ENCODE data around the gene EYS.

EYS gene

GRCh38 chr6:65707126-65707826 is at the start of gene EYS:
Gene EYS, minus strand, starts transcription at chr6:65707226. Its CDS starts 211,816 bp downstream, at chr6:65495410.
- no peak for DNase-seq (ENCODE audit: low spot score)

DNA sequence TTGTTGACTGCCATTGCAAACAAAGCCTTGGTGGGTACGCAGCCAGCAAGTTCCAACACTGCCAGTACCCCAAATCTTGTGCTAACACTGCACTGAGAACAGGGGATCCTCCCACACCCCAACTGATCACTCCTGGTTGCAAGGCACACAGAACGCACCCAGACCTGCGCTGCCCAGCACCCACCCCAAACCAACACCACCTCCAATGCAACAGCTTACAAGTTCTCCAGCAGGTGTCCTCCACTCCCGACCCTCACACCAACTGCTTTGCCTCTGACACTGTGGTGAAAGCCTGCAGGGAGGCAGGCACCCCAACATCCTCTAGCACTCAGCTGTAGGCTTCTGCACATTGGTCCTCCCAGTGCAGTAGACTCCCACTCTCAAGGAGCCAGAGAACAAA is 39.3 kb upstream of the EYS start:
- no peak for DNase-seq (ENCODE audit: low spot score)

DNA sequence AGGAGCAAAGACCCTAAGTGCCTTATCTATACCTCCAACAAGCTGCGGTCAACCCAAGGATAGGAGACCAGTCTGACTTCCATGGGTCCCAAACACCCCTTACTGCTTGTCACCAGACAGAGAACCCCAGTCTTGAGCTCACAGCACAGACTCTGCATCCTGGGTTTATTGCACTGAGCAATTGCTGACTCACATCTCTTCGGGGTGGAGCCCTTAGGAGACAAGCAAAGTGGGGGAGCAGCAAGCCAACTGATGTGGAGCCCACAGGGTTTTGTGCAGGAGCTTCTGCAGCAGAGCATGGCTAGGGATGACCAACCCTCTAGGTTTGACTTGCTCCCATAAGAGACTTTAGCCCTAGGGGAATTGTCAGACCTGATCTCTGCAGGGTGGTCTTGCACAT is 38.6 kb upstream of the EYS start:
- DNase-seq (ENCODE audit: low spot score), result no peak

DNA sequence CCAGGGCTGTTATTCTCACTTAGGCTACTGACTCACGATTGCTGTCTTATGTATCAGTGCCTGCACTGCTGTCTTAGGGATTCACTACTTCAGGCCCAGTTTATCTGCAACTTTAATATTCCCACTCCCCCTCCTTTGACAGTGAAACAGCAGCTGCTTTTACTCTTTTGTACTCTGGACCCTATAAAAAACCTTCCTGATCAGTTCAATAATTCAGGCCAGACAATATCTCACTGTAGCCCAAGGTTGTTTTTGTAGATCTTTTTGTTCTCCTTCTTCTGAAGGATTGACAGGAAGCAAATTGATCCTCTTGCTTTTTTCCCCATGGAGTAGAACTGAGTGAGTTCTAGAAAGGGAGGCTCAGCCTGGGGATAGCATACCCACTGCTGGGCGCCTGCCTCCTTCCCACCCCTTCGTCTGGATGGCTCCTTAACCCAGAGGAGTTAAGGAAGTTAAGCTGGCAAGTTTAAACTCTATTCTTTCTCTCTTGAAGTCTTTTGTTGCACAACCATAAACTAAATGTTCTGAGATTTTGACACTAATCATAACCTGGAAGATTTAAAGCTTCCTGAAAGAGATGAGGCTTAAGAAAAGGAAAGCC is 22.0 kb upstream of the EYS start:
- no peak for DNase-seq (ENCODE audit: low spot score)

DNA sequence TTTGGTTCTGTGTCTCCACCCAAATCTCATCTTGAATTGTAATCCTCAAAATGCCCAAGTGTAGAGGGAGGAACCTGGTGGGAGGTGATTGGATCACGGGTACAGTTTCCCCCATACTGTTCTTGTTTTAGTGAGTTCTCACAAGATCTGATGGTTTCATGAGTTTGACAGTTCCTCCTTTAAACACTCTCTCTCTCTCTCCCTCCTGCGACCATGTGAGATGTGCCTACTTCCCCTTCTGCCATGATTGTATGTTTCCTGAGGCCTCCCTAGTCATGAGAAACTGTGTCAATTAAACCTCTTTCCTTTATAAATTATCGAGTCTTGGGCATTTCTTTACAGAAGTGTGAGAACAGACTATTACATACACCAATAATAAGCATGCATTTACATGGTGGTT is 12.1 kb upstream of the EYS start:
- no peak for DNase-seq (ENCODE audit: low spot score)

DNA sequence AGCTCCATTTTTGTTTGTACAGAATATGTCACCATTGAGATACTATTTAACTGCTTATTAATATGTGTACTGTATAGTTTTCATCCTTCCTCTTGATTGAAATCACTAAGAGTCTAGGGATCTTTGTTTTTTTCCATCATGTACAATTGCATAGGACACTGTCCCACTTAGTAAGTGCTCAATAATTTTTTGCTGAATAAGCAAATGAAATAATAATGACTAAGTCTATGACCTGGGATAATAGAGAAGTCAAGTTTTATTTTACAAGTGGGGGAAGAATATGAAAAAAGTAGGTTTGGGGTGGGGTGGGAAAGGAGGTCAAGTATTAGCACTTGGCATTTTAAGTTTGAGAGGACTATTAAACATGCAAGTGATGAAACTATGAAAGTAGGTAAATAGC is 4.5 kb upstream of the EYS start:
- DNase-seq (ENCODE audit: low spot score), result no peak

DNA sequence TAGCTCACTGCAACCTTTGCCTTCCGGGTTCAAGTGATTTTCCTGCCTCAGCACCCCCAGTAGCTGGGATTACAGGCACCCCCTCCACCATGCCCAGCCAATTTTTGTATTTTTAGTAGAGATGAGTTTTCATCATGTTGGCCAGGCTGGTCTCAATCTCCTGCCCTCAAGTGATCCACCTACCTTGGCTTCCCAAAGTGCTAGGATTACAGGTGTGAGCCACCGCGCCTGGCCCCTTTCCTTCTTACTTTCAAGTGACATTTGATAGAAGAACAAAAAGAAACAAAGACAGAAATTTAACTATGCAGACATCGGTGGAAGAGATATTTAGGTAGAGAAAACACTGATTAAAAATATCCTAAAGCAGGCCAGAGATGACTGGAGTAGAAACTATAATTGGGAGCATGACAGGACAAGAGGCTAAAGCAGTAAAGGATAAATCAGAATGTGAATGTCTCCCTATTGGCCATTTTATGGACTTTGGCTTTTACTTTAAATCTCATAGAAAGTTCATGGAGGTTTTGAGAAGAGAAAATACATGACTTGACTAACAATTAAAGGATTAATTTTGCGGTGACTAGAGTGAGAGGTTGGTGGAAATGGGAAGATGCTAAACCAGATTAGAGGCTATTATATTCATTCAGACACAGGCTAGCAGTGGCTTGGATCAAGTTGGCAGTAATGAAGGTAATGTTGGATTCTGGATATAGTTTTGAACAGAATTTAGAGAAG is 2.2 kb upstream of the EYS start:
- no peak for DNase-seq (ENCODE audit: low spot score)

DNA sequence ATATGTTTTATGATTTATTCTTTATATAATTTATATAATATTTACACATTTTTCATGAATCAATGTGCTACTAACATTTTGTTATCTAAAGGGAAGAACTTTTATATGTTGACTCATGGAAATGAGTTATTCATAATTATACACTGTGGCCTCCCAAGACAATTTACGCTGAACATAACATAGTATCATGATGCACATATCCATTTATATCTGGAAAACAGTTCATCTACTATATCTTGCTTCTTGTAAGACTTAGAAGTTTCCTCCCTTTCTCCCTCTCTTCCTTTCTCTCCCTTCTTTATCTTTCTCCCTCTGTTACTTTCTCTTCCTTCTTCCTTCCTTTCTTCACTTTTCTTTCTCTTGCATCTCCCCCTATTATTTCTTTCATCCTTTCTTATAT is 1.1 kb upstream of the EYS start:
- no peak for DNase-seq (ENCODE audit: low spot score)

- DNase-seq (ENCODE audit: low spot score), result no peak
Observed at GRCh38 chr6:65706436-65706835, 590 bp downstream of the EYS start.

DNA sequence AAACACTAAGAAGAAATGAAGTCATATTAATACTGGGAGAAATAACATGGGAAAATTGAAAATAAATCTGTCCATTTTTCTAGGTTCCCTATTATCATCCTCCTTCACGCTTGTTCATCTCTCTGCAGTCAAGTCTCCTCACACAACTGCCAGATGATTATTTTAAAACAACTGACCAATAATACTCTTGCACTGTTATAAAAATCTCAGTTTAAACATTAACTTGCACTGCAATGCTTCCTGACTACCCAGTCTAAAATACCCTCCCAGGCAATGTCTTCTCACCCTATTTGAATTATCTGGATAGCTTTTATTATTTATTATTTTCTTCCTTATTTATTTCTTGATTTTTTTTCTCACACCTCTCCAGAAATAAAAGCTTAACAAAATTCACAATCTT is 5.7 kb downstream of the EYS start:
- no peak for DNase-seq (ENCODE audit: low spot score)

GRCh38 chr6:65700561-65700960 is 6.5 kb downstream of the EYS start:
- DNase-seq (ENCODE audit: low spot score), result no peak

- DNase-seq (ENCODE audit: low spot score), result no peak
Observed at GRCh38 chr6:65692109-65692508, 14.9 kb downstream of the EYS start.

- no peak for DNase-seq (ENCODE audit: low spot score)
Observed at GRCh38 chr6:65680232-65680631, 26.8 kb downstream of the EYS start.

GRCh38 chr6:65671922-65672321 is 35.1 kb downstream of the EYS start:
- DNase-seq (ENCODE audit: low spot score), result no peak

DNA sequence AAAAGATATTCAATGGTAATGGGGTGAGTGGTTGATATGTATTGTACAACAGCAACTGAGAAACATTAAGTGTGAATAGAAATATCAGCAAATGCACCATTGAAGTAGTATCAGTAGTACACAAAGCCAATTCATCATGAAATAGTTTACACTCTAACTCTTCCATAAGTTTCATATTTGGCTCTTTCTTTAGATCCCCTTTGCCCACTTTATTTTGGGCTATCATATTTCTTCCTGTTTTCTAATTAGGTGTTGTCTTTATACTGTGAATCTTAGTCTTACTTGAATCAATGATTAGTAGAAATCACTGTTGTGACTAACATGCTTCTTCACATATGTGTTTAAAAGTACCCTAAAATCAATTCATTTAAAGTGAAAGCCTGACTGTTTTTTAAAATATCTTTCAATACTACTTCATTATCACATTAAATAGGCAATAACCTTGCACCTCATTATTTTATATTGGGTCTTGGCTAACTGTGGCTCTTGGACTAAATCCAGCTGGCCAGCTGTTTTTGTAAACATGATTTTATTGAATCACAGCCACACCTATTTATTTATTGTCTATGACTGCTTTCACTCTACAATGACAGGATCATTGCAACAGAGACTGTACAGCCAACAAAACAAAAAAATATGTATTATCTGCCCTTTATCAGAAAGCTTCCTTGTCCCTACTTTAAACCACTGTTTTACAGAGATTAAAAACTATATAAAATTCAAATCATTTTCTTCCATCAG is 38.9 kb downstream of the EYS start:
- DNase-seq (ENCODE audit: low spot score), result no peak

DNA sequence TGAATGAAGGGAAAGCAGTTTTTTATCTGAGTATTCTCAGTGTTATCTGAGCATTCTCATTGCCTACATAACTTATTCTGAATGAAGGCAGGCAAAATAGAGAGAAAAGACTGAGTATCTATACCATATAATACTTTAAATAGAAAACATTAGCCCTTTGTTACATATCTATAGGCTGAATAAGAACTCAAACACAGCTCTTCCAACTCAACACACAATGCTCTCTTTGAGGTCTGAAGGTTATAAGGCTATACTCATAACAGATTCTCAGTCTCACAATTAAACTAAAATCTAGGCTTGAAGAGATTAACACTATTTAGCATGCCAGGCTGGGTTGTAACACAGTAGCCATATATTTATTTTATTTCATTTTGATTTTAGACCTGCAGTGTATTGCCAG is 56.9 kb downstream of the EYS start:
- no peak for DNase-seq (ENCODE audit: low spot score)

GRCh38 chr6:65649392-65649791 is 57.6 kb downstream of the EYS start:
- no peak for DNase-seq (ENCODE audit: low spot score)

DNA sequence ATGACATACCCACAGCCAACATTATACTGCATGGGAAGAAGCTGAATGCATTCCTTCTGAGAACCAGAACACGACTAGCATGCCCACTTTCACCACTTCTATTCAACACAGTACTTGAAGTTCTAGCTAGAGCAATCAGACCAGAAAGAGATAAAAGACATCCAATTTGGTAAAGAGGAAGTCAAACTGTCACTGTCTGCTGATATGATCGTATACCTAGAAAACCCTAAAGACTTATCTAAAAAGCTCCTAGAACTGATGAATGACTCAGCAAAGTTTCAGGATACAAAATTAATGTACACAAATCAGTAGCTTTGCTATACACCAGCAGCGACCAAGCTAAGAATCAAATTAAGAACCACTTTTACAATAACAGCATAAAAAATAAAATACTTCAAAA is 60.5 kb downstream of the EYS start:
- DNase-seq (ENCODE audit: low spot score), result no peak

- DNase-seq (ENCODE audit: low spot score), result no peak
Observed at GRCh38 chr6:65642776-65643175, 64.2 kb downstream of the EYS start.

GRCh38 chr6:65638047-65638831 is 68.8 kb downstream of the EYS start:
- DNase-seq (ENCODE audit: low spot score), result peak; percentile 52

DNA sequence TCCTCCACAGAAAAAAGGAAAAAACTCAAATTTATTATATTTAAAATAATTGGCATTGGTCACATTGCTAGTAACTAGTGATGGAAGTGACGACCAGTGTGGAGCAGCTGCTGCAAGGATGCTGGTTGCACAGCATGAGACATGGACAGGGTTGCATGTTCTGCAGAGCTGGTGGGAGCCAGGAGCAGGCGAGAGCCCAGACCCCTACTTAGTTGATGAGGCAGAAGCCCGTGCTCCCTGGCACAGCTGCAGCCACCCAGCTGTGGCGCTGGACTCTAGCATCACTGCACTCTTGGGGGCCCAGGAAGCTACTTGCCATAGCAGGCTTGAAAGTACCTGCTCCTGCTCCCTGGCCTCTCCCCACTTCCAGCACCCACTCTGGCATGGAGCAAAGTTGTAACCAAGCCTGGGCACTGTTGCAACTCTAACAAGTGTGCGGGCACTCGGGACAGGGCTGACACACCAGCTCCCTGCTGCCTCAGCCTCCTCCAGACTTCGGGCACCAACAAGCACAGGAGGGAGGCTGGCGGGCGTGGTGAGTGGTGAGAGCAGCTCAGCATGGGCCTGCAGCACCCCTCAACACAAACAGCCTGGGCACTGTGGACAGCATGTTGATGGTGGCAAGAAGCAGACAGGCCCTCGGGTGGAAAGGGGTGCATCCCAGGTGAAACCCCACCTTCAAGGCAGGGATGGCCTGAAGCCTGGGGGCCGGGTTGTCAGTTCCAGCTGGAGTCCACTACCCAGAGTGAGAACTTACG is 69.6 kb downstream of the EYS start:
- peak; percentile 34 for DNase-seq (ENCODE audit: low spot score)

Data from ecto neural progenitor cell (in vitro differentiated cells).